Erythroblast (primary cell): ENCODE measurements around the gene BCAR3.

Source experiments
- GATA1 ChIP-seq: IDR thresholded peaks from 2 replicates; pipeline ENCODE4 v1.6.1; 2011; ENCODE audit warnings: low read depth, mild to moderate bottlenecking, control low read depth, low read length, moderate library complexity
- POLR2A ChIP-seq: IDR thresholded peaks from 2 replicates; pipeline ENCODE4 v1.6.1; 2011; ENCODE audit warnings: mild to moderate bottlenecking, low read length

DNA sequence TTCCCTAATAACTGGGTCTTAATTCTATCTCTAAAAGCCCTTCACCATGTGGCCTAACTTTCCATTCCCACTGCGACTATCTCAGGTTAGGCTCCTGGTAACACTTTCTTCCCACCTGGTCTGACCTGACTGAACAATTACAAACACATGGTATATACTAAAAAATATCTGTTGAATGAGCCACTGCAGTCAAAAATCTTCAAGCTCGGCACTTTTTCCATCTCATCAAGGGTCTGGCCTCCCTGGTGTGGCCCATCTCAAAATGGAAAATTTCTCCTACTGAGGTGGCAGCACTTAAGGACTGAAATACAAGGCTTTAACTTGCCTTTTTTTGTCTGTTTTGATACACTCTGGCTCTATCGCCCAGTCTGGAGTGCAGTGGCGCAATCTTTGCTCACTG is 48.3 kb downstream of the BCAR3 start:
- no peak for TF ChIP-seq POLR2A
- TF ChIP-seq GATA1: no peak
